ENCODE measurements around the gene OSBPL5.

- TF ChIP-seq, protein P1, sequence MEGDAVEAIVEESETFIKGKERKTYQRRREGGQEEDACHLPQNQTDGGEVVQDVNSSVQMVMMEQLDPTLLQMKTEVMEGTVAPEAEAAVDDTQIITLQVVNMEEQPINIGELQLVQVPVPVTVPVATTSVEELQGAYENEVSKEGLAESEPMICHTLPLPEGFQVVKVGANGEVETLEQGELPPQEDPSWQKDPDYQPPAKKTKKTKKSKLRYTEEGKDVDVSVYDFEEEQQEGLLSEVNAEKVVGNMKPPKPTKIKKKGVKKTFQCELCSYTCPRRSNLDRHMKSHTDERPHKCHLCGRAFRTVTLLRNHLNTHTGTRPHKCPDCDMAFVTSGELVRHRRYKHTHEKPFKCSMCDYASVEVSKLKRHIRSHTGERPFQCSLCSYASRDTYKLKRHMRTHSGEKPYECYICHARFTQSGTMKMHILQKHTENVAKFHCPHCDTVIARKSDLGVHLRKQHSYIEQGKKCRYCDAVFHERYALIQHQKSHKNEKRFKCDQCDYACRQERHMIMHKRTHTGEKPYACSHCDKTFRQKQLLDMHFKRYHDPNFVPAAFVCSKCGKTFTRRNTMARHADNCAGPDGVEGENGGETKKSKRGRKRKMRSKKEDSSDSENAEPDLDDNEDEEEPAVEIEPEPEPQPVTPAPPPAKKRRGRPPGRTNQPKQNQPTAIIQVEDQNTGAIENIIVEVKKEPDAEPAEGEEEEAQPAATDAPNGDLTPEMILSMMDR (conservative IDR thresholded peaks at IDR 0.05; ENCODE audit: low read length): no peak
- TF ChIP-seq EZH2phosphoT487 (IDR thresholded peaks at IDR 0.05; ENCODE audit: borderline replicate concordance, low read depth, low read length): no peak
These were observed 40.4 kb upstream of the OSBPL5 start for GRCh38 chr11:3205261-3206155.

Data from OCI-LY7 (cell line).